GM13977 (cell line): ENCODE results near the gene ASB16.

ENCODE experiments used
- DNase-seq: peaks from one replicate; pipeline ENCODE4 v3.0.0; 2012; ENCODE audit warnings: low spot score
- in situ Hi-C: fragments of 300-500 bp; cut with MboI; formaldehyde crosslinking; loops from one replicate; pipeline ENCODE4 v1.12.0; 2022; ENCODE audit warnings: low sequenced_read_pairs, low pct_unique_long_range_greater_than_20kb, mixed read lengths, inconsistent platforms; ENCODE audit not compliant: unreplicated experiment
- TF ChIP-seq, protein P1 (sequence below): IDR thresholded peaks from 2 replicates; pipeline ENCODE4 v1.5.1; 2012; ENCODE audit warnings: mild to moderate bottlenecking, control low read depth; ENCODE audit not compliant: insufficient read depth; ENCODE audit errors: extremely low read depth, missing control alignments

The ASB16 gene

DNA sequence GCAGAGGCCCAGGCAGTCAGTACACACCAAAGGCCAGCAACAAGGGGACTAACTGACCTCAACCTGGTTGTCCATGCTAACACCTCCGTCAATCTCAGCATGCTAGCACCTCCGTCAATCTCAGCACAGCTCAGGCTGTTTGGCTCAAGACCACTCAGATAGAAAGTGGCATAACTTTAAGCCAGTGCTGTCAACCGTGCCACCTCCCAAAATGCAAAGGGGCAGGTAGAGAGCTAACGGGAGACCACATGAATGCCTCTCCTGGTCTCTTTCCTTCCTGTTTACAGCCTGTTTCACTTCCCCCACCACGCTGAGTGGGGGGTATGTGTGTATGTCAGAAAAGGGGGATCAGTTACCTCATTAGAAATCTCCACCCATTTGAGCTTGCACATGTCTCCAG lies 45.7 kb downstream of the ASB16 start:
- DNase-seq, result peak; percentile 56
- TF ChIP-seq, protein P1, sequence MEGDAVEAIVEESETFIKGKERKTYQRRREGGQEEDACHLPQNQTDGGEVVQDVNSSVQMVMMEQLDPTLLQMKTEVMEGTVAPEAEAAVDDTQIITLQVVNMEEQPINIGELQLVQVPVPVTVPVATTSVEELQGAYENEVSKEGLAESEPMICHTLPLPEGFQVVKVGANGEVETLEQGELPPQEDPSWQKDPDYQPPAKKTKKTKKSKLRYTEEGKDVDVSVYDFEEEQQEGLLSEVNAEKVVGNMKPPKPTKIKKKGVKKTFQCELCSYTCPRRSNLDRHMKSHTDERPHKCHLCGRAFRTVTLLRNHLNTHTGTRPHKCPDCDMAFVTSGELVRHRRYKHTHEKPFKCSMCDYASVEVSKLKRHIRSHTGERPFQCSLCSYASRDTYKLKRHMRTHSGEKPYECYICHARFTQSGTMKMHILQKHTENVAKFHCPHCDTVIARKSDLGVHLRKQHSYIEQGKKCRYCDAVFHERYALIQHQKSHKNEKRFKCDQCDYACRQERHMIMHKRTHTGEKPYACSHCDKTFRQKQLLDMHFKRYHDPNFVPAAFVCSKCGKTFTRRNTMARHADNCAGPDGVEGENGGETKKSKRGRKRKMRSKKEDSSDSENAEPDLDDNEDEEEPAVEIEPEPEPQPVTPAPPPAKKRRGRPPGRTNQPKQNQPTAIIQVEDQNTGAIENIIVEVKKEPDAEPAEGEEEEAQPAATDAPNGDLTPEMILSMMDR, result no peak
- in situ Hi-C loops, result loop anchor here (25.0 kb wide), 1 partner anchor 296 kb away; the partner anchor contains the start of gene GPATCH8

DNA sequence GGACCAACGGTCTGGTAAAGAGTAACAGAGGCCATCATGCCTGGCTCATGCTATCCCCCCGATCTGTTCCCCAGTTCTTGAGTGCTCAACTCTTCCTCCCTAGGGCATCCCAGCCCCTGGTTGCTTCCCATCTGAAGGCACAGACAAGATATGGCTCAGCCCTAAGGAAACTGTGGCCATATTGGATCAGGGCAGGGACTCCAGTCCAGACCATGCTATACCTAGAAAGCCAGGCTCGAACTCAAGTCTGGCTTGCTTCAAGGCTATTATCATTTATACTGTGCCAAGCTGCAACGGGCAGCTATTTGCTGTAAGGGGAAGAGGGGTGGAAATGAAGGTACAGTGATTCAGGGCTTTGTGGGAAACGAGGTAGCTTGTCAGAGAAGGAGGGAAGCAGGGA lies 46.2 kb downstream of the ASB16 start:
- TF ChIP-seq, protein P1, result no peak
- in situ Hi-C loops, result loop anchor here (25.0 kb wide), 1 partner anchor 296 kb away; the partner anchor contains the start of gene GPATCH8
- DNase-seq, result no peak

DNA sequence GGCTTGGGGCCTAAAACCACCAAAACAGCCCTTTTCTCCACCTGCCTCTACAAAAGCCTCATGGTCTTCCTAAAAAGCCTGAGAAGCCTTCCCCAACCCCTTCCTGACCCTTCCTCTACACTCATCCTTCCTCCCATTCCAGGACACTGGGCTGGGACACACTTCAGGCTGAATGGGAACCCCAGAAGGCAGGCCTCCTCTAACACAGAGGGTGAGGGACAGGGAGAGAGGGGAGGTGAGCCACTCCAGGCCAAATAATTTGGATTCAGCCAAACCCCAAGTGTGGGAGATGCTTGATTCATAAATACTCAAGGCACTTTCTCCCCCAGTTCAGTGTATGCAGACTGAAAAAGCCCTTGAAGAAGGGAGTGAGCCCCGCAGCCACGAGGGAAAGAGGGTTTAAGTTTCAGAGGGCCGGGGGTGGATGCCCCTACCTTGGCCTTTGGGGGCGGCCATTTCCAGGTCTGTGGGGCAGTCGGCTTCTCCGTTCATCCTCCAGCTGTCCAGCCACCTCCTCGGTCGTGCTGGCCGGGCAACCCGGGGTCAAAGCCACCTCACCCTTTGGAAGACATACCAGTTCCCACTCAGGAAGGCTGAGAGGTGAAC lies 47.3 kb downstream of the ASB16 start:
- in situ Hi-C loops, result loop anchor here (25.0 kb wide), 1 partner anchor 294 kb away; the partner anchor contains the start of gene GPATCH8
- TF ChIP-seq, protein P1, result no peak
- DNase-seq, result no peak

DNA sequence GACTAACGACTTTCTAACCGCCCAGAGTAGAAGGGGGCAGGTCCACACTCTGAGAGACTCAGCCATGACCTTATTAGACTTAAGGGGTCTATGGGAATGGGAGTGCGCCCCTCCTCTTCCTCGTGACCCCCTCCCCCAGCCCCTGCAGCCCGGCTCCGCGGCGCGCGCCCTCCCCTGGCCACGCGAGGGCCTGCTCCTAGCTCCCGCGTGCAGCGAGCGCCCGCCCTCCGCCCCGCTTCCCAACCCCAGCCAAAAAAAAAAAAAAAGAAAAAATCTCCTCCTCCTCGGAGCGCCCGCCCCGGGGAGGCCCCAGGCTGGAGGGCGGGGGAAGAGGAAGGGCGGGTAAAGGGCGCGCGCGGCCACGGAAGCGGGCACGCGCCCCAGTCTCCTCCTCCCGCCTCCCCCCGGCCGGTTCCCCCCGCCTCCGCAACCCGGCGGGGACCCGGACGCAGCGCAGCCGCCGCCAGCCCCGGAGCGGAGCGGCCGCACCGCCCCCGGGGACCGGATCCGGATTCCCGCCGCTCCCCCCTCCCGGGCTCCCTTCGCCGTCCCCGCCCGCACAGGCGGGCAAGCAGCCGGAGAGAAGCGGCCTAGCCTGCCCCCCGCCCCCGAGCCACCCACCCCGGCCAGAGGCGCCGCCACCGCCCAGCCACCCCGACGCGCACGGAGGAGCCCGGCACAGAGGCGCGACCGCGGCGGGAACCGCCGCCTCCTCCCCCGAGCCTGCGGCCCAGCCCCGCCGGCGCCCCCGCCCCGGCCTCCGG lies 48.0 kb downstream of the ASB16 start:
- TF ChIP-seq, protein P1, result peak; percentile 68
- in situ Hi-C loops, result loop anchor here (25.0 kb wide), 1 partner anchor 294 kb away; the partner anchor contains the start of gene GPATCH8
- peak; percentile 96 for DNase-seq

DNA sequence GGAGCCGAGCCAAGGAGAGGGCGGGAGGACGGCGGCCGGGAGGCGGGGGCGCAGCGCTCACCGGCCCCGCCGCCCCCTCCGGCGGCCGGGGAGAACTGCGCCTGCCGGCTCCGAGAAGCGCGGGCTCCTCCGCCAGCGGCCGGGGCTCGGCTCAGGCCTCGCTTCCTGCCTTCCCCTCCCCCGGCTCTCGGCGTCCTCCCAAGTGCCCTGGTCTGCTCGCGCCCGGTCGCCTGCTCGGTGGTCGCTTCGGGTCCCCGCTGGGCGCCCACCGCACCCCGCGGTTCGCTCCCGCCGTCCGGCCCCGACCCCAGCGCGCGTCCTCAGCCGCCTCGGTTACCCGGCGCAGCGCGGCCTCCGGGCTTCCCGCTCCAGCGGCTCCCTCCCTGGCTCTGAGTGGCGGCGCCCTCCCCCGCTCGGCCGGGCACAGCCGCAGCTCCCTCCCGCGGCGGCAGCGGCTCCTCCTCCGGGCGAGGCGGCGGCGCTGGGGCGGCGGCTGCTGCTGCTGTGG lies 48.7 kb downstream of the ASB16 start:
- DNase-seq, result peak; percentile 88
- in situ Hi-C loops, result loop anchor here (25.0 kb wide), 1 partner anchor 293 kb away; the partner anchor contains the start of gene GPATCH8
- TF ChIP-seq, protein P1, result peak; percentile 48

DNA sequence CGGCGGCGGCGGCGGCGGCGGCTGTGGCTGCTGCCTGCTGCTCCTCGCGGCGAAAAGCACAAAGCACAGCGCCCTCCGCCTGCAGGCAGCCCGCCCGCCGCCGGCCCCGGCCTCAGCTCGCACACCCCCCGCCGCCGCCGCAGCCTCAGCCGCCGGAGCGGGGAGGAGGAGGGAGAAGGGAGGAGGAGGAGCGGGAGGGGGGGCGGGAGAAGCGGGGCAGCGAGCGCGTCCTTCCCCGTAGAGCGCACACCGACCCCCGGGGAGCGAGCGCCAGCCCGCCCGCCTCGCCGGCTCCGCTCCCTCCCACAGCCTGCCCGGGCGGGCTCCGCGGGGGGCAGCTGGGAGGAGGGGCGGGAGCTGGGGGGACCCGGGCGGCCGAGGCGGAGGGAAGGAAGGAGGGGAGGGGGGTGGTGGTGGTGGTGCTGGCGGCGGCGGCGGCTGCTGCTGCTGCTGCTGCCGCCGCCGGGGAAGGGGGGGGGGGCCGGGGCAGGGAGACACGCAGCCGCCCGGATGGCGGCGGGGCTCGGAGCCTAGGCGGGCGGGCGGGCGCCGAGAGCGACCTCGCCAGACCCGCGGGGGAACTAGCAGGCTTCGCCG lies 49.2 kb downstream of the ASB16 start, which contains the start of gene UBTF:
TSS of gene UBTF (minus strand) at position 60 of the 597 bp plus-strand sequence. CDS start 1,446 bp downstream, outside the sequence.
- TF ChIP-seq, protein P1, result peak; percentile 34
- peak; percentile 72 for DNase-seq
- in situ Hi-C loops, result loop anchor here (25.0 kb wide), 1 partner anchor 293 kb away; the partner anchor contains the start of gene GPATCH8
